Measurements from ENCODE around the gene RSF1. TPM values are rescaled to one million over a fixed set of nuclear protein-coding genes. Genes with fewer than 3 reads are reported as not detected.
A peak's percentile ranks its signal among the peaks of the same experiment; 100 is the strongest.

The RSF1 gene
- polyA plus RNA-seq, 1 of the 3 experiments (the other 2 are of a cell fraction): 8.4 TPM

GRCh38 chr11:77642228-77642627 lies 178.3 kb downstream of the RSF1 start:
- Histone ChIP-seq H3K36me3 (replicated peaks in 1 of 2; ENCODE audit: control insufficient read depth in 1 of 2, insufficient read depth in 2 of 2, low read length in 1 of 2) (no peaks in the 10 kb centered on the region), H3K9me2 (no peaks in the 10 kb centered on the region), H2AFZ (ENCODE audit: low read depth) (peak overlapping the region; percentile 24; the same call in 1 of the 2 replicates), H3K4me2 (no peak overlapping the region), H3K9ac (no peak overlapping the region), H3K79me2 (ENCODE audit: insufficient read depth) (peaks cover 4% of the 10 kb centered on the region), H3K4me3 (ENCODE audit: low read depth in 2 of 2, low read length in 1 of 2) (no peak overlapping the region), H4K20me1 (ENCODE audit: insufficient read depth) (no peaks in the 10 kb centered on the region), H3K27ac (ENCODE audit: low read depth in 2 of 2, low read length in 1 of 2) (no peak overlapping the region), H3F3A (replicated peaks; ENCODE audit: insufficient read depth) (no peaks in the 10 kb centered on the region), H3K4me1 (ENCODE audit: control insufficient read depth in 1 of 2, insufficient read depth in 2 of 2, low read depth in 1 of 2, low read length in 1 of 2) (peaks cover 3 to 7% of the 10 kb centered on the region in 2 experiments; a peak in 2 of 4 replicates), H3K9me3 (no peaks in the 10 kb centered on the region), H3K27me3 (ENCODE audit: insufficient read depth) (no peaks in the 10 kb centered on the region)
- ChIA-PET POLR2A (no interaction called here), CTCF (interaction anchor here (1.0 kb wide), 1 partner anchor 23 kb away, joined by 3 read pairs; no protein-coding TSS in a partner anchor)
- TF ChIP-seq CHD2 (IDR thresholded peaks at IDR 0.05; ENCODE audit: low read length, partially characterized antibody) (no peak), PBX3 (IDR thresholded peaks at IDR 0.05) (no peak), FOSL2 (IDR thresholded peaks at IDR 0.05; ENCODE audit: borderline replicate concordance, low read depth) (no peak), FOXM1 (IDR thresholded peaks at IDR 0.05; ENCODE audit: low read depth) (no peak), USF2 (IDR thresholded peaks at IDR 0.05; ENCODE audit: borderline replicate concordance, low read depth, low read length) (no peak), TCF12 (IDR thresholded peaks at IDR 0.05) (no peak), FOXJ3 (CRISPR knock-in tag; IDR thresholded peaks at IDR 0.05) (no peak), TAF1 (IDR thresholded peaks at IDR 0.05; ENCODE audit: borderline replicate concordance, low read depth, low read length) (no peak), IRF3 (IDR thresholded peaks at IDR 0.05; ENCODE audit: low read depth, low read length) (no peak), RAD21 (IDR thresholded peaks at IDR 0.05; ENCODE audit: low read length) (no peak), GATA2 (CRISPR knock-in tag; IDR thresholded peaks at IDR 0.05) (no peak), REST (IDR thresholded peaks at IDR 0.05; ENCODE audit: low read depth, low read length) (no peak), NRF1 (IDR thresholded peaks at IDR 0.05; ENCODE audit: low read depth, low read length) (no peak), MAX (IDR thresholded peaks at IDR 0.05; ENCODE audit: low read depth) (no peak)
- no peak for DNase-seq
- WGBS (ENCODE audit: low lambda C conversion rate): 53% methylated on average over 2 of the region's 2 CpGs

Measured in SK-N-SH (cell line).